ENCODE measurements around the gene GNG7.
A peak's percentile ranks its signal among the peaks of the same experiment; 100 is the strongest.
"Not testable (repeated sequence)": the region's sequence is repeated elsewhere in the genome, so short reads cannot be mapped to it uniquely, and the experiment has no call there.

Gene GNG7

DNA sequence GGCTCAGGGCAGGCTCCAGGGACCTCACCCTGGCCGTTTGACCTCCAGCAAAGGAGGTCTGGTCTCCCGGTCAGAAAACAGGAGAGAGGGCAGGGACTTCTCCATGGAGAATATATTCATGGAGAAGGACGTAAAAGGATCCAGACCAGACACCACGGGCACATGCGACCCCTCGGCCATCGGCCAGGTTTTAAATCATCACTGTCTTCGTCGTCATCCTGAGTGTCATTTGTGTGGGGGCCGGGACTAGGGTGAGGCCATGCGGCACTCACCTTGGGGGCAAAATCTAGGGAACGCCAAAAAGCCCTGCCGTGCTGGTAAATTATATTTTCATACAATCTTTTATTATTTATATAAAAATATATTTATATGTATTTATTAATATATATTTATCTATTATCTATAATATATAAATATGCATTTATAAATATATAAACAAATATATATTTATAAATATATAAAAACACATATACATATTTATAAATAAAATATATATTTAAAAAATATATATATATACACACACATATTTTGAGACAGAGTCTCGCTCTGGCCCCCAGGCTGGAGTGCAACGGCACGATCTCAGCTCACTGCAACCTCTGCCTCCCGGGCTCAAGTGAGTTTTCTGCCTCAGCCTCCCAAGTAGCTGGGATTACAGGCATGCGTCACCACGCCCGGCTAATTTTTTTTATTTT is 151.2 kb downstream of the GNG7 start:
- no peak for DNase-seq (ENCODE audit: low read depth in 2 of 2)

- no peak for DNase-seq (ENCODE audit: low read depth in 2 of 2)
Measured at GRCh38 chr19:2550431-2551171, 151.9 kb downstream of the GNG7 start.

GRCh38 chr19:2549701-2550191 is 152.7 kb downstream of the GNG7 start:
- DNase-seq (ENCODE audit: low read depth in 2 of 2) = no peak

DNA sequence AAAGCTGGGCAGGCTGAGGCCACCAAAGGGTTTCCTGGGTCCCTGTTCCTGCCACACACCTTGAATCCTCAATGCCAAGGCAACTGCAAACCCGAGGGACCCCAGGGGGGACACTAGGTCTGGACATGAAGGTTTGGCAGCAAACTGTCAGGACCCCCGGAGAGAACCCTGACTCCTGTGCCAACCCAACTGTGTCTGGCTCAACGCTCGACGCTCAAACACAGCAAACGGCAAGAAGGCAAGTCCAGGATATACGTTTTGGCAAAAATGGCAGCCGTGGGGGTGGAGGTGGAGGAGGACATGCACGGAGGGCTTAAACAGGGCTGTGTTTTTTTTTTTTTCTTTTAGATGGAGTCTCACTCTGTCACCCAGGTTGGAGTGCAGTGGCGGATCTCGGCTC is 153.5 kb downstream of the GNG7 start:
- no peak for DNase-seq (ENCODE audit: low read depth in 2 of 2)

DNA sequence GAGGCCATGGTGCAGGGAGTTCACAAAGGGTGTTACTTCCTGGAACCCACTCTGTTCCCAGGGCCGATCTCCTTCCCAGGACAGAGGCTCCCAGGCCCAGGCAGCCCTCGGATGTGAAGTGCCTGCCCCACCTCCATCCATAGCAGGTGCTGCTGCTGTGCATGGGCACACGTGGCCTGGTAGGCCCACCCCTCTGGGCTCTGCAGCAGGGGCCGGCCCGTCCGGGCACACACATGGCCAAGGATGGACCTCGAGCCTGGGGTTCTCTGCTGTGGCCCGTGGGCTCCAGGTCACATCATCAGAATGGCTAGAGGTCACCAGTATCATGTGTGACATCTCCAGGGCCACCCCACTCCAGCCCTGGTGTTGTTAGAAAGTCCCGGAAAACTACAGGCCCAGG is 154.8 kb downstream of the GNG7 start:
- no peak for DNase-seq (ENCODE audit: low read depth in 2 of 2)

DNA sequence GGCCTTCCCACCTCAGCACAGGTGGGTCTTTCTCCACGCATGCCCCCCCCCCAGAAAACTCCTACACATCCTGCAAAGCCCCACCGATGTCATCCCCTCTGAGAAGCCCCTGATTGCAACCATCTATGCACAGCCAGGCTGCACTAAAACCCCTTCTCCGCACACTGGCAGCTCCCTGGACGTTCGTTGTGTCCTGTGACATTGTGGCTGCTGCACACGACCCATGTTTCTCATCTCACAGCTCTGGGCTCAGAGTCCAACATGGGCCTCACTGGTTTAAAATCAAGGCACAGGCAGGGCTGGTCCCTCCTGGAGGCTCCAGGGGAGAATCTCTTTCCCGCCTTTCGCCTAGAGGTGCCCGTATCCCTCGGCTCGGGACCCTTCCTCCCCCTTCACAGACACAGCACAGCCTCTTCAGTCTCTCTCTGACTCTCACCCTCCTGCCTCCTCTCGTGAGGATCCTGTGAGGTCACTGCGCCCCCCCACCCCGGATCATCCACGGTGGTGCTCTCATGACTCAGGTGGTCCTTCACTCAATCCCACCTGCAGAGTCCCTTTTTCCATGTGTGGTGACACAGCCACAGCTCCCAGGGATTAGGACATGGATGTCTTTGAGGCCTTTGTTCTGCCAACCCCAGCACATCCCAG is 155.3 kb downstream of the GNG7 start:
- no peak for DNase-seq (ENCODE audit: low read depth in 2 of 2)

DNA sequence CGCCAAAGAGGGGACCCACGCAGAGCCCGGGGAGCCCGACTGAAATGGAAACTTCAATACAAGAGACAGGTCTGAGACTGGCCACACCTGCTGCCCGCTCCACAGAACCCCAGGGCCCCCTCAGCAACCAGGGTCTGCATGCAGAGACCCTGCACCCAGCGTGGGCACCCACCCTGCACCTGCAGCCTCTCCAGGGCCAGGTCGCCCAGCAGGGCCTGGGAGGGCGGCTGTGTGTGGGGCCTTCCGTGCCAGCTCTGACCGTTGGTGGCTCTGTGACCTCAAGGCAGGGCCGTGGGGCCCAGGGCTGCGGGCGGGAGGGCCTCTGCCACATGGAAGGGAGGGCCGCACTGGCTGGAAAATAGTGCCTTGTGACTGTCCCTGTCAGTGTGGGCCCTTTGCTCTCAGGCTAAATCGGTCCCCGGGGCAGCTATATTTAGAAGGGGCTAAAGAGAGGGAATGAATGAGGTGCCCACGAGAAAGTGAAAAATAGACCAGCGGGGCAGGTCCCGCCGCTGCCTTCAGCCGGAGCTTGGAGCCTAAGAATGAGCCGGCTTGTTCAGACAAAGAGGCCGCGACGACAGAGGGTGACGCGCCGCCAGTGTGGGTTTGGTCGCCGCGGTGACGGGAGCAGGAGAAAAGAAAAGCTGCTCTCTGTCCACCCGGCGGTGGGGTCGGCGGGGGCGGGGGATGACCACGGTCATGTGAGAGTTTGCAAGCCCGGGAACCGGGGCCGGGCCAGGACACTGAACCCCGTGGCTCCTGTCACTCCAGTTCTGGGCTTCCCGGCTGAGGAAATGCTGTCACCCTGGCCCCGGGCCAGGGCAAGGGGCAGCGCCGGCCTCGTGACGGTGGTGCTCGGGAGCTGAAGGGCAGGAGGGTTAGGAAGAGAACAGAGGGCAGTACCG is 156.1 kb downstream of the GNG7 start:
- no peak for DNase-seq (ENCODE audit: low read depth in 2 of 2)

DNA sequence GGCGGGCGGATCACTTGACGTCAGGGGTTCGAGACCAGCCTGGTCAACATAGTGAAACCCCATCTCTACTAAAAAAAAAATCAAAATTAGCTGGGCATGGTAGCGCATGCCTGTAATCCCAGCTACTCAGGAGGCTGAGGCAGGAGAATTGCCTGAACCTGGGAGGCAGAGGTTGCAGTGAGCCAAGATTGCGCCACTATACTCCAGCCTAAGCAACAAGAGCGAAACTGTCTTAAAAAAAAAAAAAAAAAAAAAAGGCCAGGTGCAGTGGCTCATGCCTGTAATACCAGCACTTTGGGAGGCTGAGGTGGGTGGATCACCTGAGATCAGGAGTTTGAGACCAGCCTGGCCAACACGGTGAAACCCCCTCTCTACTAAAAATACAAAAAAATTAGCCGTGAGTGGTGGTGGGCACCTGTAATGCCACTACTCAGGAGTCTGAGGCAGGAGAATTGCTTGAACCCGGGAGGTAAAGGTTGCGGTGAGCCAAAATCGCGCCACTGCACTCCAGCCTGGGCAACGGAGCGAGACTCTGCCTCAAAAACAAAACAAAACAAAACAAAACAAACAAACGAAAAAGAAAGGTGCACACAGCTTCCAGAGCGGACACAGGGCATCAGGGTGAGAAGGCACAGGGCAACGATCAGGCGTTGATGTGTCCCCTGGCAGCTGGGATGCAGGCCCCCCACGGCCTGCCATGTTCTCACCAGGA is 156.9 kb downstream of the GNG7 start:
- DNase-seq (ENCODE audit: low read depth in 2 of 2) = not testable (repeated sequence)

DNA sequence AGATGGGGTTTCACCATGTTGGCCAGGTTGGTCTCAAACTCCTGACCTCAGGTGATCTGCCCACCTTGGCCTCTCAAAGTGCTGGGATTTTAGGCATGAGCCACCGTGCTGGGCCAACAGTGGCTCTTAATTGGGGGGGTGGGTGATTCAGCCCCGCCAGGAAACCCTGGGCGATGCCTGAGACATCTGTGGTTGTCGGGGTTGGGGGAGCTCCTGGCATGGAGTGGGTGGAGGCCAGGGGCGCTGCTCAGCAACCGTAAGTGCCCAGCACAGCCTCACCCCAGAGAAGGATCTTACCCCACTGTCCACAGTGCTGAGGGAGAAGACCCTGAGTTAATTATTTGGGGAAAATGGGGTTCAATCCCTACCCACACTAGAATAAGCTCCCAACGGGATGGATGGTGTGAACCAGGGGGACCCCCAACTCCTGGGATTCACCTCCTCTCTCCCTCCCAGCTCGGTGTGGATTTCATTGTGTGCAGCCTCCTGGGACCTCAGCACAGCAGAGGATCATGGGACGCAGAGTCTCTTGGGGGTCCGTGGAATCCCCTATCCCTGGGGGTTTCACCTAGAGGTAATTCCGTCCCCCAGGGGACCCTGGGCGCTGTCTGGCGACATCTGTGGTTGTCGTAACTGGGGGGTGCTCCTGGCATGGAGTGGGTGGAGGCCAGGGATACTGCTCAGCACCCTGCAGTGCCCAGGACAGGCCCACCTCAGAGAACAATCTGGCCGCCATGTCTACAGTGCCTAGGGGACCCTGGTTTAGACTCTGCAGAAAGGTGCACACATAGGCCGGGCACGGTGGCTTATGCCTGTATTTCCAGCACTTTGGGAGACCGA is 157.7 kb downstream of the GNG7 start:
- DNase-seq (ENCODE audit: low read depth in 2 of 2) = no peak

GRCh38 chr19:2543463-2544442 is 158.7 kb downstream of the GNG7 start:
- peak; percentile 48 to 57 for DNase-seq (ENCODE audit: low read depth in 2 of 2)

GRCh38 chr19:2543072-2543462 is 159.4 kb downstream of the GNG7 start:
- DNase-seq (ENCODE audit: low read depth in 2 of 2) = not testable (repeated sequence)

DNA sequence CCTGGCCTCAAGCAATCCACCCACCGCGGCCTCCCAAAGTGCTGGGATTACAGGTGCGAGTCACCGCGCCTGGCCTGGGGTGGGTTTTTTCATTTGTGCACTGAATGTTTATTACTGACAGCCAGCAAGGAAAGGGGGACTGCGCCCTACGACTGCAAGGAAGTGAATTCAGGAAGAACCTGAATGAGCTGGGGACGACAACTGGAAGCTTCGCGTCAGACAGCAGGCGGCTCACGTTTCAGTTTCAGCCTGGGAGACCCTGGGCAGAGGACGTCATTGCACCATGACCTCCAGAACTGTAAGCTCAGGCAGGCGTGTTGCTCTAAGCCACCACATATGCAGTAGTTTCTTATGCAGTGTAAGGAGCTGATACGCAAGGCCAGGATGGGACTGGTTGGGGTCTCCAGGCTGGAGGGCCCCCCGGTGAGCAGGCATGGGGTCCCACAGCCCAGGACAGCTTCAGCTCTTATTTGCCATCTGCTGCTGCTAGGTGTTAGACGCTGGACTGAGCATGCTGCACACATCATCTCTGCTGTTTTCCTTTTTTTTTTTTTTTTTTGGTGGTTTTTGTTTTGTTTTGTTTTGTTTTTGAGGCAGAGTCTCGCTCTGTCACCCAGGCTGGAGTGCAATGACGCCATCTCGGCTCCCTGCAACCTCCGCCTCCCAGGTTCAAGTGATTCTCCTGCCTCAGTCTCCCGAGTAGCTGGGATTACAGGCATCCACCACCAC is 160.0 kb downstream of the GNG7 start:
- DNase-seq (ENCODE audit: low read depth in 2 of 2) = no peak

GRCh38 chr19:2540646-2541454 is 161.6 kb downstream of the GNG7 start:
- DNase-seq (ENCODE audit: low read depth in 2 of 2) = no peak

DNA sequence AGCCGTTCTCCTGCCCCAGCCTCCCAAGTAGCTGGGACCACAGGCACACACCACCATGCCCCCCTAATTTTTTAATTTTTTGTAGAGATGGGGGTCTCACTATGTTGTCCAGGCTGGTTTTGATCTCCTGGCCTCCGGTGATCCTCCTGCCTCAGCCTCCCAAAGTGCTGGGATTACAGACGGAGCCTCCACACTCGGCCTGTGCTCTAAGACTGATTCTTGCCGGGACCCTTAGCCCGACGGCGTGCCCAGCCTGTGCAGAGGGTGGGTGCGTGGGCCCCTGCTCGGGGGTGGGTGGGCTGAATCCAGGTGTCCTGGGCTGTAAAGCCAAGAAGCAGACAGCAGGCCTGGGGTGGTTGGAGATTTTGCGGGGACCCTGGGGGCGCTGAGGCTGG is 162.2 kb downstream of the GNG7 start:
- DNase-seq (ENCODE audit: low read depth in 2 of 2) = no peak

GRCh38 chr19:2538096-2538757 is 164.3 kb downstream of the GNG7 start:
- no peak for DNase-seq (ENCODE audit: low read depth in 2 of 2)

GRCh38 chr19:2537584-2537983 is 164.9 kb downstream of the GNG7 start:
- not testable (repeated sequence) for DNase-seq (ENCODE audit: low read depth in 2 of 2)

GRCh38 chr19:2536461-2536860 is 166.0 kb downstream of the GNG7 start:
- DNase-seq (ENCODE audit: low read depth in 2 of 2) = no peak

Measured in stimulated activated CD4-positive, alpha-beta T cell treated with anti-CD3 and anti-CD28 coated beads, Interleukin-15, amount 100 ng/mL, for 48 hours (primary cell).